Activated CD4-positive, alpha-beta memory T cell treated with anti-CD3 and anti-CD28 coated beads for 36 hours (primary cell): Measurements from ENCODE around the gene NATD1. TPM values are rescaled to one million over a fixed set of nuclear protein-coding genes. Genes with fewer than 3 reads are reported as not detected.

Experiments
- CTCF ChIA-PET: fragments of 350-600 bp; sonication (Branson Sonifier 250); formaldehyde crosslinking; loops from one replicate; lab custom pipeline; 2021; ENCODE audit warnings: antibody characterized with exemption, inconsistent platforms; lab: Charles Lee
- POLR2A ChIA-PET: fragments of 350-600 bp; sonication (Branson Sonifier 250); formaldehyde crosslinking; loops from one replicate; lab custom pipeline; 2021; ENCODE audit warnings: antibody characterized with exemption; lab: Charles Lee
- DNase-seq: peaks from one replicate; pipeline ENCODE4 v3.0.0-alpha.2; 2020
- H3K27ac Mint-ChIP-seq: one replicate; pipeline ENCODE4 v1.8.0; 2021; ENCODE audit warnings: mixed read lengths
- H3K27me3 Mint-ChIP-seq: one replicate; pipeline ENCODE4 v1.8.0; 2021; ENCODE audit warnings: mixed read lengths
- H3K36me3 Mint-ChIP-seq: one replicate; pipeline ENCODE4 v1.8.0; 2021; ENCODE audit warnings: mixed read lengths
- H3K4me1 Mint-ChIP-seq: one replicate; pipeline ENCODE4 v1.8.0; 2021; ENCODE audit warnings: low read depth, mixed read lengths
- H3K4me3 Mint-ChIP-seq: one replicate; pipeline ENCODE4 v1.8.0; 2021; ENCODE audit warnings: mild to moderate bottlenecking, mixed read lengths
- H3K9me3 Mint-ChIP-seq: one replicate; pipeline ENCODE4 v1.8.0; 2021; ENCODE audit warnings: mixed read lengths
- intact Hi-C: fragments of 100-400 bp; cut with micrococcal nuclease; formaldehyde crosslinking; loops from one replicate; pipeline ENCODE4 v1.15.1; 2023
- total RNA-seq, 2 experiments: library from RNA; stranded (reverse); gene quantifications; one replicate each; pipeline ENCODE4 v1.2.3, GENCODE V29; 2021

The NATD1 gene
- total RNA-seq, 2 experiments from 2014 or later, result 3.0 to 3.2 TPM

DNA sequence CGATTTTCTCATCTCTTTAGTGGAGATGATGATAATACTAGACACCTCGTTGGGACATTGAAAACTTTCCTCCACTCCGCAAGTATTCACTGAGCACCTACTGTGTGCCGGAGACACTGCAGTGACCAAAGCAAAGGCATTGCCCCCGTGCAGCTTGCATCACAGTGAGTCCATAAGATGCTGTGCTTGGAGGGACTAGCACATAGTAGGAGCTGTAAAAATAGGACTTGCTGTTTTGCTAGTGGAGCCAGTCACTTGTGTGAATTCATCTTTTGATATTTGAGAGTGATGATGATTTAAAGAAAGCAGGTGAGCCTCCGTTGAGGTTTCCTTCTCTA, 26.0 kb upstream of the NATD1 start:
- H3K36me3 Mint-ChIP-seq, result no peaks in the 10 kb centered on the region
- DNase-seq, result no peak
- intact Hi-C loops, result no loop called here
- no peak overlapping the region for H3K27ac Mint-ChIP-seq
- no peaks in the 10 kb centered on the region for H3K27me3 Mint-ChIP-seq
- H3K4me3 Mint-ChIP-seq, result no peak overlapping the region
- CTCF ChIA-PET, result interaction anchor here (0.9 to 4.3 kb wide), 16 partner anchors 9 to 237 kb away, joined by 3 to 30 read pairs (median 6); partner anchors contain the start of genes DHRS7B, NATD1 and USP22
- peaks cover 59% of the 10 kb centered on the region for H3K4me1 Mint-ChIP-seq
- no peaks in the 10 kb centered on the region for H3K9me3 Mint-ChIP-seq
- POLR2A ChIA-PET, result no interaction called here

DNA sequence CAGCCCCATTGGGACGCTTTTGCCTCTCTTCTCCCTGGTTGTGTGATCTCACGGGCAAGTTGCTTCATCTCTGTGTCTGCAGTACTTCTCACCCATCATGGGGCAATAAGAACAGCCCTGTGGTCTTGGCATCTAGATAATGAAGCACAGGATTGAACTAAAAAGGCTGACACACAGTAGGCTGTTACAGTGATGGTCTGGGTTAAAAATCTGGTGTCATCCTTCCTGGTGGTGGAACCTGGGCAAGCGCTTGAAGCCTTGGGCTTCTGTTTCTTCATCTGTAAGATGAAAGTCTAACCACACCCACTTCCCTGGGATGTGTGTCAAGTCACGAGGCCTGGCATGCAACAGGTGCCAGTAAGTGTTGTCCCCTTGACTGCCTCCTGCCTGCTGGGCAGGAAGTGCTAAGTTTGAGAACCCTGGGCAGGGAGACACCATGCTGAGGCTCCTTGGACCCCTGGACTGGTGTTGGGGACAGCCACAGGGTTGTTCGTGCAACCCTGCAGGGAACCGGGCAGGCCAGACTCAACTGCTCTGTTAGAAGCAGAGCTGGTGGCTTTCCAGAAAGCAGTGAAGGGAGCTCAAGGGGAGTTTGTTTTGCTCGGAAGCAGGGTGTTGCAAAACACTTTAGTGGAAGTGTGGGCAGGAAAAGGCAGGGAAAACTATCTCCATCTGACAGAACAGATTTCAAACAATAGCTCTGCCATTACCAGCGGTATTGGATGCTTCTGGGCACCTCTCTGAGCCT, 25.4 kb upstream of the NATD1 start:
- ChIA-PET CTCF (interaction anchor here (0.9 to 4.3 kb wide), 13 partner anchors 9 to 238 kb away, joined by 3 to 30 read pairs (median 5); partner anchors contain the start of genes DHRS7B and USP22), POLR2A (no interaction called here)
- Mint-ChIP-seq H3K27me3 (no peaks in the 10 kb centered on the region), H3K4me3 (no peak overlapping the region), H3K36me3 (no peaks in the 10 kb centered on the region), H3K27ac (peak overlapping the region; percentile 84), H3K9me3 (no peaks in the 10 kb centered on the region), H3K4me1 (peaks cover 59% of the 10 kb centered on the region)
- DNase-seq, result peak; percentile 75
- intact Hi-C loops, result no loop called here

DNA sequence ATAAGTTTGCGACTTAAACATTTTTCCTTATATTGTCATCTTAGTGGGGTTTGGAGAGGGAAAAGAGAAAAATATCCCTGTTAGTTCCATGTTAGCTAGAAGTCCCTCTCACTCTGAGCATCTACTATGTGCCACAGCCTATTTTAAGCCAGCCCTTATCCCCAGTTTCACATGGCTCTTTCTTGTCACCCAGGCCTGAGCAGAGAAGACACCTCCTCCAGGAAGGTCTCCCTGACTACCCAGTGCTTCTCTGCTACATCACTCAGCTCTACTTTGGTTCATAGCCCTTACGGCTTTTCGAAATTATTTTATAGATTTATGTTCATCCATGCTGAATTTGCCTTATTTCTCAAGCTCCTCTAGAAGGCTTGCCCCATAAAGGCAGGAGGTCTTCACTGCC, 24.1 kb upstream of the NATD1 start:
- no peaks in the 10 kb centered on the region for H3K36me3 Mint-ChIP-seq
- H3K4me1 Mint-ChIP-seq, result peaks cover 52% of the 10 kb centered on the region
- H3K27ac Mint-ChIP-seq, result no peak overlapping the region
- ChIA-PET CTCF (interaction anchor here (1.0 to 3.8 kb wide), 3 partner anchors 9 to 179 kb away, joined by 3 to 28 read pairs (median 3); no protein-coding TSS in a partner anchor), POLR2A (interaction anchor here (2.9 kb wide), 1 partner anchor 9 kb away, joined by 27 read pairs; no protein-coding TSS in a partner anchor)
- H3K4me3 Mint-ChIP-seq, result no peak overlapping the region
- H3K27me3 Mint-ChIP-seq, result no peaks in the 10 kb centered on the region
- intact Hi-C loops, result no loop called here
- H3K9me3 Mint-ChIP-seq, result no peaks in the 10 kb centered on the region
- DNase-seq, result no peak

DNA sequence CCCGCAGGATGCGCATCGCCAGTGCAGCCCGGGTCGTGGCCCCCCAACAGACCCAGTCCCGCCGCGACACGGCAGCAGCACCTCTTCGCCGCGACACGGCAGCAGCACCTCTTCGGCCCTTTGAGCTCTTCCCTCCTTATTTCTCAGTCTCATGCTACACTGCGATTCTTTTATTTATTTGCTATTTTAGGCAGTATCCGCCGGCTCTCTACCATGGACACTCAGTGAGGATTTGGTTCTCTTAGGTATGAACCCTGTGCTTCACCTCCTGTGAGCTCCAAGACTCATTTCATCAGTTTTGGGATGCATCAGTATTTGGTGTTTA, 23.0 kb upstream of the NATD1 start:
- H3K4me3 Mint-ChIP-seq, result peak overlapping the region; percentile 90
- peak overlapping the region; percentile 82 for H3K27ac Mint-ChIP-seq
- DNase-seq, result no peak
- intact Hi-C loops, result no loop called here
- H3K27me3 Mint-ChIP-seq, result no peaks in the 10 kb centered on the region
- peaks cover 45% of the 10 kb centered on the region for H3K4me1 Mint-ChIP-seq
- CTCF ChIA-PET, result interaction anchor here (1.0 to 3.8 kb wide), 8 partner anchors 11 to 236 kb away, joined by 3 to 28 read pairs (median 4); partner anchors contain the start of gene USP22
- H3K9me3 Mint-ChIP-seq, result no peaks in the 10 kb centered on the region
- POLR2A ChIA-PET, result interaction anchor here (1.5 to 2.9 kb wide), 3 partner anchors 11 to 275 kb away, joined by 3 to 27 read pairs (median 5); partner anchors contain the start of gene TMEM11
- no peaks in the 10 kb centered on the region for H3K36me3 Mint-ChIP-seq

DNA sequence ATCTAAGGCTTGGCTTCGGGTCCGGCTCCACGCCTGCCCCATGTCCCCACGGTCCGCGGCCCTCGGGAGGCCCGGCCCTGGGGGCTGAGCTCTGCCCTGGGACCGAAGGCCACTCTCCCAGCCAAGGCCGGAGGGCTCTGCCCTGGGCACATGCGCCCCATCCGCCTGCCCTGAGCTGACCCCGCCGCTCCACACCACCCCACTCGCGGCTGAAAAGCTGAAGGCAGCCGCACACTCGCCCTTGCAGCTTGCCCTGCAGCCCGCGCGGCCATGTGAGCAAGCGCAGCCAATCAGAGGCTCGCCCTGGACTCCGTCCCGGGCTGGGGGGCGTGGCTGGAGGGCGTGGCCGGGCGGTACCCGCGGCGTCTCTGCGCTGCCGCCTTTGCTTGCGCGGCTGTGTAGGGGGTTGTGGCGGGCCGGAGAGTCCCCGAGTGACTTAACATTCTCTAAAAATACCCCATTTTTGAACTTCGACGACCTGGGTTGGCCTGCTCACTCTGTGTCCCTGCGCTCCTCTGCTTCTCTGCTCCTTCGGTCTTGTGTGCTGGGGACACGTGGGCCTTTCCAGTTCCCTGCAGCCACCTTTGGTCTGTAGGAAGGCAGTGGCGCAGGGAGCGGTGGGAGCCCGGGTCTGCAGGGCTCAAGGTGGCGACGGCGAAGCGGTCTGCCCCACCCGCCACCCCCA, 22.5 kb upstream of the NATD1 start:
- intact Hi-C loops, result loop anchor here (1.0 kb wide), 2 partner anchors 9 to 149 kb away; partner anchors contain the start of genes DHRS7B and MAP2K3
- POLR2A ChIA-PET, result interaction anchor here (1.5 to 2.9 kb wide), 3 partner anchors 11 to 276 kb away, joined by 3 to 27 read pairs (median 5); partner anchors contain the start of gene TMEM11

DNA sequence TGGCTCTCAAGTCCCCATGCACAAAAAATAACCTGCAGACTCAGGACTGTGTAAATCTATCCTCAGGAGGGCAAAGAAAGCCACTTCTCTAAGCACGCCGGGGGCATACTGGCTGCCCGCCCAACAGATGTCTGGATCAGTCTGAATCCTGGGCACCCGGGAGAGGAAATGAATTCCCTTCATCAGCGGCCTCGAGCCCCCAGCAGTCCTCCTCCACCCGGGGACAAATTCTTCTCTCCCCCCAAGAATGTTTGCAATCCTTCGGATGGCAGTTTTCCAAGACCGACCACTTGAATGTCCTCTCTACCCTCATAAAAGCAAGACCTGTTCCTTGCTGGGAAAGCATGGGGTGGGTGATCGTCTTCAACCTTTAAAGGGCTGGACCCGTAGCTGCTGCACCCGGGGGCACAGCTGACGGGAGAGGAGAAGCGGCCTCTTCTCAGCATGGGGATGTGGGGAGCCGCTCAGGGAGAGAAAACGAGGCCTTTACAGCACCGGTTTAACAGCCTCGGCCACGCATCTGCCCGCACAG, 21.9 kb upstream of the NATD1 start:
- ChIA-PET CTCF (interaction anchor here (0.5 to 3.8 kb wide), 6 partner anchors 12 to 232 kb away, joined by 3 to 28 read pairs (median 4); partner anchors contain the start of gene USP22), POLR2A (interaction anchor here (1.5 to 2.9 kb wide), 3 partner anchors 12 to 277 kb away, joined by 3 to 27 read pairs (median 5); partner anchors contain the start of gene TMEM11)
- no peak overlapping the region for H3K27ac Mint-ChIP-seq
- peaks cover 40% of the 10 kb centered on the region for H3K4me1 Mint-ChIP-seq
- no peak for DNase-seq
- H3K9me3 Mint-ChIP-seq, result no peaks in the 10 kb centered on the region
- peak overlapping the region; percentile 90 for H3K4me3 Mint-ChIP-seq
- no peaks in the 10 kb centered on the region for H3K27me3 Mint-ChIP-seq
- intact Hi-C loops, result loop anchor here (1.0 kb wide), 2 partner anchors 9 to 149 kb away; partner anchors contain the start of genes DHRS7B and MAP2K3
- H3K36me3 Mint-ChIP-seq, result no peaks in the 10 kb centered on the region

More for the DNA sequence above, 22.5 kb upstream of the NATD1 start:
- H3K27me3 Mint-ChIP-seq, result no peaks in the 10 kb centered on the region
- no peaks in the 10 kb centered on the region for H3K36me3 Mint-ChIP-seq
- peak overlapping the region; percentile 82 for H3K27ac Mint-ChIP-seq
- peak overlapping the region; percentile 90 for H3K4me3 Mint-ChIP-seq
- CTCF ChIA-PET, result interaction anchor here (0.5 to 3.8 kb wide), 9 partner anchors 11 to 237 kb away, joined by 3 to 28 read pairs (median 4); partner anchors contain the start of gene USP22
- DNase-seq, result peak; percentile 96
- peaks cover 45% of the 10 kb centered on the region for H3K4me1 Mint-ChIP-seq
- H3K9me3 Mint-ChIP-seq, result no peaks in the 10 kb centered on the region

DNA sequence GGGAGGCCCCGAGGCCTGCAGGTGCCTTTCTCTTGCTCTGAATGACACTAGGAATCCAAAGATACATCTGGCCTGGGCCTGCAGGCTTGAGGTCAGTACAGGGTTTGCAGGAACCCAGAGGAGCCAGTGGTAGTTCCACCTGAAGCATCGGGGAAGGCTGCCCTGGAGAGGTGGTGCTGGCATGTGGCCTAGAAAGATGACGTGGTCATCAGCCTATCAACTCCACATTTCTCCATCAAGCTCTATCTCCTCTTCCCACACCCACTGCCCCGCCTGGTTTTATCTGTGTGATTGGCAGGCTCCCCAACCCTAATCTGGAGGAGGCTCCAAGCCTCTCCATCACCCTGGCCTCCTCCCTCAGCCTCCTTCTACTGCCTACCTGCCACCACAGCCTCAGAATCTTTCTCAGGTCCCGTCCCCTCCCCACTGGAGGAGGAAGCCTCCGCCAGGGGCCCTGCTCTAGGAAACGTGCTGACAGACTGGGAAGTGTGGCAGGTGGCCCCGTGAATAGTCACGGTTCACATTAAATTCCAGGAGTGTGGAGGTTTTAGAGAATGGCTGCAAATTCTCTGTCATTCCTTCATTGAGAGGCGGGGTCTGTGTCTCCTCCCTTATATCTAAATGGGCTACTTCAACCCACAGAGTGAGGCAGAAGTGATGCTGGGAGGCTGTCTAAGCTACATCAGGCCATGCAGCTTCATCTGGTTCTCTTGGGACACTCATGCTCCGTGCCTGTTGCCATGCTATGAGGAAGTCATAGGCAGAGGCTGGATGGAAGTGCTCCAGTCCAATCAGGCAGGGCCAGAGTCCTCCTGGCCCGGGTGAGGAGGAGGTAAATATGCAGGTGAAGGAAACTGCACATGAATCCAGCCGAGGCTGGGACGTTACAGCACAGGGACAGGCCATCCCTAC, 19.9 kb upstream of the NATD1 start:
- Mint-ChIP-seq H3K9me3 (no peaks in the 10 kb centered on the region), H3K4me1 (peaks cover 26% of the 10 kb centered on the region), H3K36me3 (no peaks in the 10 kb centered on the region), H3K27me3 (no peaks in the 10 kb centered on the region), H3K4me3 (no peak overlapping the region), H3K27ac (peak overlapping the region; percentile 10)
- ChIA-PET CTCF (no interaction called here), POLR2A (no interaction called here)
- no peak for DNase-seq
- intact Hi-C loops, result no loop called here

DNA sequence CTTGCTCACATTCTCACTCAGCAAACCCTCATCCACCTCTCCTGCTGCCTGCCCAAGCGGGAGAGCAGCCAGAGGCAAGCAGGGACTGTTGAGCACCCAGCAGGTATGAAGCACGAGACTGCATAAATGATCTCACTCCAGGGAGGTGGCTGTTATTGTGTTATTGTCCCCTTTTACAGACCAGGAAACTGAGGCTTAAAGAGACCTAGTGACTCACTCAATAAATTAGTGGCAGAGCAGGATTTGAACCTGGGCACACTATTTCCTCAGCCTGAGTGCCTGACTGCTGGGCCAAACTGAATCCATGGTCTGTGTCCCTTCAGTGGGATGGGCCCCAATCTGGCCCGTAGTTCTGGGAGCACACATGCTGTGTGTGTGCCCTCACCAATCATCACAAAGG, 19.0 kb upstream of the NATD1 start:
- Mint-ChIP-seq H3K4me1 (peaks cover 28% of the 10 kb centered on the region), H3K27ac (no peak overlapping the region), H3K9me3 (no peaks in the 10 kb centered on the region), H3K36me3 (no peaks in the 10 kb centered on the region), H3K4me3 (no peak overlapping the region), H3K27me3 (no peaks in the 10 kb centered on the region)
- no peak for DNase-seq
- POLR2A ChIA-PET, result no interaction called here
- intact Hi-C loops, result no loop called here
- CTCF ChIA-PET, result no interaction called here

DNA sequence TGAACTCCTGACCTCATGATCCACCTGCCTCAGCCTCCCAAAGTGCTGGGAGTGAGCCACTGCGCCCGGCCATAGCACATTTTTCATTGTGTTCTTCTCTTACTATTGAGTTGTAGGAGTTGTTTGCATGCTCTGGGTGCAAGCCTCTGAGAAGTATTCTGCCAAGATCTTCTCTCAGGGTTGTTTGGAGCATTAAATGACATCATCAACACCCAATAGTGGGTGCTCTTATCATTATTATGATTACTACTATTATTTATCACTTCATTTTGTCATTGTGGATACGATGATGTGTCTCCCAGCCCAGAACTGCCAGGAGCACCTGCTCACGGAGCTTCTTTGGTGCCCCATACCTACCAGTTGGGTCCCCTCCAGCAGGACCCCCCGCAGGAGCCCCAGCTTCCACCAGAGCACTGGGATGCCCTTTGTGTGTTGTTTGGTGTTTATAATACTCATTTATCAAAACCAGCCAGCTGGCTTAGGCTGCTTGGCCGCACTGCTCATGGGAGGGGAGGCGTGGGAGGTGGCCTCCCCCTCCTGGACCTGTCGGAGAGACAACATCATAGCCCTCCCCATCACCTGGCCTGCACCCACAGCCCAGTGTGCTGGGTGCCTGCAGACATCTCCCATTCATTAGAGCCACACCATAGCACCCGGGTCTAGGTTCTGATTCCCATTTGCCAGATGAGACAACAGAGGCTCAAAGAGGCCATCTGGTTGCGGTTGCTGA, 18.4 kb upstream of the NATD1 start:
- H3K4me1 Mint-ChIP-seq, result peaks cover 24% of the 10 kb centered on the region
- intact Hi-C loops, result no loop called here
- CTCF ChIA-PET, result no interaction called here
- DNase-seq, result no peak
- H3K27me3 Mint-ChIP-seq, result no peaks in the 10 kb centered on the region
- peak overlapping the region; percentile 23 for H3K27ac Mint-ChIP-seq
- no peak overlapping the region for H3K4me3 Mint-ChIP-seq
- no peaks in the 10 kb centered on the region for H3K9me3 Mint-ChIP-seq
- H3K36me3 Mint-ChIP-seq, result no peaks in the 10 kb centered on the region
- POLR2A ChIA-PET, result no interaction called here

DNA sequence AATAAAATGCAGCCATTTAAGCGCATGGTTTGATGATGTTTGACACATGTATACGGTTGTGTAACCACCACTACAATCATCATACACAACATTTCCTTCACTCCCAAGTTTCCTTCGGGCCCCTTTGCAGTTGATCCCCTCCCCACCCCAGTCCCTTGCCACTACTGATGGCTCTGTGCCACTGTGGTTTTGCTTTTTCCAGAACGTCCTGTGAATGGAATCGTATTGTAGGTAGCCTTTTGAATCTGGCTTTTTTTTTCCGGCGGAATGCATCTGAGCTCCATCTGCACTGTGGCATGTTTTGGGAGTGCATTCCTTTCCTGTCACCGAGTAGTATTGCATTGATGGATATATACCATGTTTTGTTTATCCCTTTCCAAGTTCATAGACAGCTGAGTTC, 16.2 kb upstream of the NATD1 start:
- DNase-seq, result no peak
- Mint-ChIP-seq H3K4me3 (no peak overlapping the region), H3K36me3 (no peaks in the 10 kb centered on the region), H3K27me3 (no peaks in the 10 kb centered on the region), H3K9me3 (no peaks in the 10 kb centered on the region), H3K4me1 (peaks cover 15% of the 10 kb centered on the region), H3K27ac (peak overlapping the region; percentile 66)
- intact Hi-C loops, result no loop called here
- ChIA-PET POLR2A (no interaction called here), CTCF (interaction anchor here (2.3 kb wide), 1 partner anchor 11 kb away, joined by 7 read pairs; no protein-coding TSS in a partner anchor)
